ENCODE measurements around the gene DMC1.

- no peak for TF ChIP-seq EZH2 (IDR thresholded peaks at IDR 0.05; ENCODE audit: borderline replicate concordance, control insufficient read depth, low read depth, low read length)
- no peak for TF ChIP-seq ZNF24 (IDR thresholded peaks at IDR 0.05)
- no peak for TF ChIP-seq SIN3A (IDR thresholded peaks at IDR 0.05; ENCODE audit: low read depth, low read length)
- TF ChIP-seq CTCF (IDR thresholded peaks at IDR 0.05 in 2 of 3, conservative IDR thresholded peaks at IDR 0.05 in 1 of 3; ENCODE audit: control insufficient read depth in 2 of 3, extremely low read depth in 1 of 3, insufficient read depth in 1 of 3, low read depth in 3 of 3, low read length in 3 of 3): no peak
- no peak for TF ChIP-seq USF1 (IDR thresholded peaks at IDR 0.05; ENCODE audit: borderline replicate concordance, extremely low read length, insufficient read depth, low read depth, low read length)
- TF ChIP-seq ZBTB33 (IDR thresholded peaks at IDR 0.05): no peak
- no peak for TF ChIP-seq MXI1 (IDR thresholded peaks at IDR 0.05; ENCODE audit: low read depth, low read length)
- no peak for TF ChIP-seq FOXK2 (IDR thresholded peaks at IDR 0.05)
Observed at GRCh38 chr22:38540701-38541100, 29.3 kb downstream of the DMC1 start.

All from GM12878 (cell line).